Panc1 (cell line): Measurements from ENCODE around the gene ARHGAP18.

Experiments
- POLR2AphosphoS5 ChIP-seq: IDR thresholded peaks from 2 replicates; pipeline ENCODE4 v1.6.1; 2012; ENCODE audit warnings: mild to moderate bottlenecking, low read depth, low read length, moderate library complexity
- TCF7L2 ChIP-seq: IDR thresholded peaks from 2 replicates; pipeline ENCODE4 v1.6.1; 2011; ENCODE audit warnings: mild to moderate bottlenecking, low read depth, low read length, inconsistent platforms
- TF ChIP-seq, protein P1 (sequence below): fragments of 450-650 bp; IDR thresholded peaks from 2 replicates; pipeline ENCODE4 v1.5.1; 2017; ENCODE audit warnings: mild to moderate bottlenecking
- TF ChIP-seq, protein P2 (sequence below), 2 experiments: IDR thresholded peaks; 2 replicates each; pipeline ENCODE4 v1.6.1; 2011 to 2012; ENCODE audit warnings: low read depth in 2 of 2, control low read depth in 1 of 2, low read length in 1 of 2, mild to moderate bottlenecking in 1 of 2, moderate library complexity in 1 of 2; ENCODE audit not compliant: insufficient read depth in 1 of 2

DNA sequence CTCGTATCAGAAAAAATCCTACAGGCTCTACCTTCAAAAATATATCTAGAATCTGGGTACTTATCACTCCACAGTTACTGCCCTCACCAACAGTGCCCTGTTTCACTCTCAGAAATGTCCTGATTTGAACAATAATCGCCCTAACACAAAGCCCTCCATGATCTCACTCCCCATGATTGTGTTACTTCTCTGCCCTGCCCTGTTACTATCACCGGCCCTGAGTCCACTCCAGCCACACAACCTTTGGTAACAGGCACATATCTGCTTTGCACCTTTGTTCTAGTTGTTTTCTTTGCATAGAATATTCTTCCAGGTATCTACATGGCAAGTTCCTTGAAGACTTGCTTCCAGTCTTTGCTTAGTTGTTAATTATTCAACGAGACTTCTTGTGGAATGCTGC is 142.0 kb downstream of the ARHGAP18 start:
- TF ChIP-seq, protein P1, sequence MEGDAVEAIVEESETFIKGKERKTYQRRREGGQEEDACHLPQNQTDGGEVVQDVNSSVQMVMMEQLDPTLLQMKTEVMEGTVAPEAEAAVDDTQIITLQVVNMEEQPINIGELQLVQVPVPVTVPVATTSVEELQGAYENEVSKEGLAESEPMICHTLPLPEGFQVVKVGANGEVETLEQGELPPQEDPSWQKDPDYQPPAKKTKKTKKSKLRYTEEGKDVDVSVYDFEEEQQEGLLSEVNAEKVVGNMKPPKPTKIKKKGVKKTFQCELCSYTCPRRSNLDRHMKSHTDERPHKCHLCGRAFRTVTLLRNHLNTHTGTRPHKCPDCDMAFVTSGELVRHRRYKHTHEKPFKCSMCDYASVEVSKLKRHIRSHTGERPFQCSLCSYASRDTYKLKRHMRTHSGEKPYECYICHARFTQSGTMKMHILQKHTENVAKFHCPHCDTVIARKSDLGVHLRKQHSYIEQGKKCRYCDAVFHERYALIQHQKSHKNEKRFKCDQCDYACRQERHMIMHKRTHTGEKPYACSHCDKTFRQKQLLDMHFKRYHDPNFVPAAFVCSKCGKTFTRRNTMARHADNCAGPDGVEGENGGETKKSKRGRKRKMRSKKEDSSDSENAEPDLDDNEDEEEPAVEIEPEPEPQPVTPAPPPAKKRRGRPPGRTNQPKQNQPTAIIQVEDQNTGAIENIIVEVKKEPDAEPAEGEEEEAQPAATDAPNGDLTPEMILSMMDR, result no peak
- TF ChIP-seq, protein P2, sequence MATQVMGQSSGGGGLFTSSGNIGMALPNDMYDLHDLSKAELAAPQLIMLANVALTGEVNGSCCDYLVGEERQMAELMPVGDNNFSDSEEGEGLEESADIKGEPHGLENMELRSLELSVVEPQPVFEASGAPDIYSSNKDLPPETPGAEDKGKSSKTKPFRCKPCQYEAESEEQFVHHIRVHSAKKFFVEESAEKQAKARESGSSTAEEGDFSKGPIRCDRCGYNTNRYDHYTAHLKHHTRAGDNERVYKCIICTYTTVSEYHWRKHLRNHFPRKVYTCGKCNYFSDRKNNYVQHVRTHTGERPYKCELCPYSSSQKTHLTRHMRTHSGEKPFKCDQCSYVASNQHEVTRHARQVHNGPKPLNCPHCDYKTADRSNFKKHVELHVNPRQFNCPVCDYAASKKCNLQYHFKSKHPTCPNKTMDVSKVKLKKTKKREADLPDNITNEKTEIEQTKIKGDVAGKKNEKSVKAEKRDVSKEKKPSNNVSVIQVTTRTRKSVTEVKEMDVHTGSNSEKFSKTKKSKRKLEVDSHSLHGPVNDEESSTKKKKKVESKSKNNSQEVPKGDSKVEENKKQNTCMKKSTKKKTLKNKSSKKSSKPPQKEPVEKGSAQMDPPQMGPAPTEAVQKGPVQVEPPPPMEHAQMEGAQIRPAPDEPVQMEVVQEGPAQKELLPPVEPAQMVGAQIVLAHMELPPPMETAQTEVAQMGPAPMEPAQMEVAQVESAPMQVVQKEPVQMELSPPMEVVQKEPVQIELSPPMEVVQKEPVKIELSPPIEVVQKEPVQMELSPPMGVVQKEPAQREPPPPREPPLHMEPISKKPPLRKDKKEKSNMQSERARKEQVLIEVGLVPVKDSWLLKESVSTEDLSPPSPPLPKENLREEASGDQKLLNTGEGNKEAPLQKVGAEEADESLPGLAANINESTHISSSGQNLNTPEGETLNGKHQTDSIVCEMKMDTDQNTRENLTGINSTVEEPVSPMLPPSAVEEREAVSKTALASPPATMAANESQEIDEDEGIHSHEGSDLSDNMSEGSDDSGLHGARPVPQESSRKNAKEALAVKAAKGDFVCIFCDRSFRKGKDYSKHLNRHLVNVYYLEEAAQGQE (IDR thresholded peaks at IDR 0.05; ENCODE audit: insufficient read depth in 1 of 2, low read depth in 2 of 2, low read length in 1 of 2), result no peak
- TF ChIP-seq POLR2AphosphoS5, result no peak
- no peak for TF ChIP-seq TCF7L2
